Measurements from ENCODE around the gene RPTOR. TPM values are rescaled to one million over a fixed set of nuclear protein-coding genes. Genes with fewer than 3 reads are reported as not detected.
"Not testable (repeated sequence)": the region's sequence is repeated elsewhere in the genome, so short reads cannot be mapped to it uniquely, and the experiment has no call there.

Gene RPTOR
- total and polyA plus RNA-seq, 12 donors, result 7.9 to 30.3 (median 25.6) TPM

DNA sequence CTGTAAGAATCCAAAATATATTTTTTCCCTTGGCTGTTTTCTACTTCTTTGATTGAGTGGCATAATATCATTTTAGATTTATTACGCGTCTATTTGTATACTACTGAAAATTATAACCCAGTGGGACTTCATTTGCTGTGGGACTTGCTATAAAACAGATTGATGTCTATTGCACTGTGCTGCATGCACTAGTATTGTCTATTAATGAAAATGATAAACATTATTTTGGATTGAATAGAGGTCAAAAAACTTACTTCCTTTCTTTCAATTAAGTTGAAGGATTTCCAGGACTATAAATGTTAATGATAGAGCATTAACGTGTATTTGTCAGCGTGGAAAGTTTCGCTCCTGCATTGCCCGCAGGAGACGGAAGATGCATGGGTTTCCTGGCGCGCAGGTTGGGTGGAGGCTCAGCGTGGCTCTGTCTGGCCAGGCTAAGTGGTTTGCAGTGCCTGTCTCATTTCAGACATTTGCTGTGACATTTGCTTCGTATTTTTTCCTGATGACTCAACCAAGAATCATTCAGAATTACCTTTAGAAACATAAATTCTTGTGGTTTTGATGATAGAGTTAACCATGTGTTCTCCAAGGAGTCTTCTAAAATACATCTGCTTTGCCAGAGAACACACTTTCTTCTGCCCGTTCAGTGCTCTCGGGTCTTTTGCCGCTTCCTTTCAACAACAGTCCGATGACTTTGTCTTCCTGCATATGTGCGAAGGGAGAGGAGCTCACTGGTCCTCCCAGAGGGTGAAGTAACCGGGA, 216.7 kb downstream of the RPTOR start:
- no peak for DNase-seq
- ATAC-seq, result no peak
- no peaks in the 10 kb centered on the region for H3K9me3 ChIP-seq
- WGBS, 2 donors, result 75 to 78% methylated on average over 17 of the region's 17 CpGs
- H3K4me1 ChIP-seq, result peaks cover 0 to 48% (median 7%) of the 10 kb centered on the region in 9 donors
- intact Hi-C loops (cut with DNase I), result loop anchor here in 1 of 10 donors (10.0 kb wide), 1 partner anchor 216 kb away; the partner anchor contains the start of gene RPTOR
- no peak overlapping the region for H3K4me3 ChIP-seq
- H3K27ac ChIP-seq, result peak overlapping the region in 1 of 10 donors; percentile 10
- TF ChIP-seq, protein P1, sequence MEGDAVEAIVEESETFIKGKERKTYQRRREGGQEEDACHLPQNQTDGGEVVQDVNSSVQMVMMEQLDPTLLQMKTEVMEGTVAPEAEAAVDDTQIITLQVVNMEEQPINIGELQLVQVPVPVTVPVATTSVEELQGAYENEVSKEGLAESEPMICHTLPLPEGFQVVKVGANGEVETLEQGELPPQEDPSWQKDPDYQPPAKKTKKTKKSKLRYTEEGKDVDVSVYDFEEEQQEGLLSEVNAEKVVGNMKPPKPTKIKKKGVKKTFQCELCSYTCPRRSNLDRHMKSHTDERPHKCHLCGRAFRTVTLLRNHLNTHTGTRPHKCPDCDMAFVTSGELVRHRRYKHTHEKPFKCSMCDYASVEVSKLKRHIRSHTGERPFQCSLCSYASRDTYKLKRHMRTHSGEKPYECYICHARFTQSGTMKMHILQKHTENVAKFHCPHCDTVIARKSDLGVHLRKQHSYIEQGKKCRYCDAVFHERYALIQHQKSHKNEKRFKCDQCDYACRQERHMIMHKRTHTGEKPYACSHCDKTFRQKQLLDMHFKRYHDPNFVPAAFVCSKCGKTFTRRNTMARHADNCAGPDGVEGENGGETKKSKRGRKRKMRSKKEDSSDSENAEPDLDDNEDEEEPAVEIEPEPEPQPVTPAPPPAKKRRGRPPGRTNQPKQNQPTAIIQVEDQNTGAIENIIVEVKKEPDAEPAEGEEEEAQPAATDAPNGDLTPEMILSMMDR (IDR thresholded peaks at IDR 0.05), result no peak
- H3K27me3 ChIP-seq, result no peaks in the 10 kb centered on the region
- peaks cover 0 to 14% (median 0%) of the 10 kb centered on the region in 9 donors for H3K36me3 ChIP-seq

DNA sequence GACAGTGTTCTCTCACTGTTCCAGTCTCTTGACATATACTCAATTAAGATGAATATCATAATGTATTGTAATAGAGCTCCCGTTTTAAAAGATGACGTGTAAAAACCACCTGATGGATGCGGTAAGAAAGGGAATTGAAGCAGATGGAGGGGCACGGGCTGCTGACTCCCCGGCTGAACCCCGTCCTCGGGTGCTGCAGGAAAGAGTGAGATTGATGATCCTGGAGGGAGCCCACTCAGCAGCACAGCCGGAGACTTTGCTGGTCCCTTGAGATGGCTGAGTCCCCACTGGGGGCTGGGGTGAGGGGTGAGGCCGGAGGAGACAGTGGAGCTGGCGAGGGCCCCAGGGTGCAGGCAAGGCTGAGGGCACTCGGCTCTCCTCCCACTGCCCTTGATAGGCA, 217.4 kb downstream of the RPTOR start:
- ATAC-seq, result no peak
- DNase-seq, result no peak
- TF ChIP-seq, protein P1 (IDR thresholded peaks at IDR 0.05), result no peak
- peak overlapping the region in 1 of 10 donors; percentile 10 for H3K27ac ChIP-seq
- peaks cover 0 to 48% (median 7%) of the 10 kb centered on the region in 9 donors for H3K4me1 ChIP-seq
- no peaks in the 10 kb centered on the region for H3K9me3 ChIP-seq
- peaks cover 0 to 7% (median 0%) of the 10 kb centered on the region in 9 donors for H3K36me3 ChIP-seq
- intact Hi-C loops (cut with DNase I), result loop anchor here in 1 of 10 donors (10.0 kb wide), 1 partner anchor 217 kb away; the partner anchor contains the start of gene RPTOR
- WGBS, 2 donors, result 88 to 91% methylated on average over 11 of the region's 11 CpGs
- H3K4me3 ChIP-seq, result no peak overlapping the region
- H3K27me3 ChIP-seq, result no peaks in the 10 kb centered on the region

DNA sequence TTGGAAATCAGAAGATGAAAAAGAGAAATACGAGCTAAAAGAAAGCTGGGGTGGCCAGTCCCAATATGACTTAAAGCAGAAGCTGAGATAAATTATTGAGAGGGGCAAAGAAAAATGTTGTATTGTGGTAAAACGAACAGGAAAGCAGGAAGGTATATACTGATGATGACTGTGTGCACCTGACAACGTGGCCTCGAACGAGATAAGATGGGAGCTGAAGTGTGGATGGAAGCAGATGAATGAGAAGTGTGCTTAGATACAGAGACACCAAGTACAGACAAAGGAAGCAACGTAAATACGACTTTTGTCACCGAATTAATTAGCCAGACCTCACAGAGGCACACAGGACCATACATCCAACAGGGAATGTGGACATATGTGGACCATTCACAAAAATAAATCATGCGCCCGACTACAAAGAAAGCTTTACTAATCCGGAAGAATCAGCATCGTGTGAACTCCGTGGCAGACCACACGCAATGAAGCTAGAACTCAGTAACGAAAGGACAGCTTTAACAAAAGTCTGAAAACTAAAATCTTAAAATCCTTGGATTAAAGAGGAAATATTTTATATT, 218.7 kb downstream of the RPTOR start:
- 85 to 86% methylated on average over 15 of the region's 15 CpGs for WGBS, 2 donors
- no peak for ATAC-seq

DNA sequence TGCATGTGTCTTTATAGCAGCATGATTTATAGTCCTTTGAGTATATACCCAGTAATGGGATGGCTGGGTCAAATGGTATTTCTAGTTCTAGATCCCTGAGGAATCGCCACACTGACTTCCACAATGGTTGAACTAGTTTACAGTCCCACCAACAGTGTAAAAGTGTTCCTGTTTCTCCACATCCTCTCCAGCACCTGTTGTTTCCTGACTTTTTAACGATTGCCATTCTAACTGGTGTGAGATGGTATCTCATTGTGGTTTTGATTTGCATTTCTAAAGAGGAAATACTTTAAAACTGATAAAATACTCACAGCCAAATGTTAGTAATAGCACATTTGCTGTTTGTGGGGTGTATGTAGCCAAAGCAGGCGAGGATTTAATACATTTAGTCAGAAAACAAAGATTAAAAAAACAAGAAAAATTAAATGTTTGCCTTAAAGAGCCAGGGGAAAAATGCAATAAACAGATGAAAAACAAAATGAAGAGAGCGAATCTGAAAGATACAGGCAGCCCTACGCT, 220.0 kb downstream of the RPTOR start:
- DNase-seq, ATAC-seq, H3K36me3 ChIP-seq, H3K9me3 ChIP-seq, H3K27me3 ChIP-seq: not testable (repeated sequence)
- peak overlapping the region in 1 of 10 donors; percentile 8 for H3K4me3 ChIP-seq
- intact Hi-C loops (cut with DNase I), result loop anchor here in 1 of 10 donors (10.0 kb wide), 1 partner anchor 220 kb away; the partner anchor contains the start of gene RPTOR
- H3K4me1 ChIP-seq, result peaks cover 0 to 37% (median 0%) of the 10 kb centered on the region in 9 donors
- H3K27ac ChIP-seq, result peak overlapping the region in 1 of 10 donors; percentile 58
- WGBS, 2 donors, result 79 to 82% methylated on average over 4 of the region's 5 CpGs

More for the DNA sequence above, 218.7 kb downstream of the RPTOR start:
- H3K4me3 ChIP-seq, result no peak overlapping the region
- H3K27ac ChIP-seq, result no peak overlapping the region
- no peak for DNase-seq
- H3K36me3 ChIP-seq, result peaks cover 0 to 4% (median 0%) of the 10 kb centered on the region in 9 donors
- no peaks in the 10 kb centered on the region for H3K27me3 ChIP-seq
- H3K4me1 ChIP-seq, result peaks cover 0 to 47% (median 7%) of the 10 kb centered on the region in 9 donors
- no peaks in the 10 kb centered on the region for H3K9me3 ChIP-seq
- intact Hi-C loops (cut with DNase I), result loop anchor here in 1 of 10 donors (10.0 kb wide), 1 partner anchor 219 kb away; the partner anchor contains the start of gene RPTOR
- TF ChIP-seq, protein P1 (IDR thresholded peaks at IDR 0.05), result no peak
